HG02623 (cell line): ENCODE measurements around the gene TENT4B.
"Not testable (repeated sequence)": the region's sequence is repeated elsewhere in the genome, so short reads cannot be mapped to it uniquely, and the experiment has no call there.

ENCODE experiments used
- ATAC-seq: cut with Tn5 transposase; IDR thresholded peaks from one replicate; pipeline ENCODE4 v1.9.1; 2021; ENCODE audit warnings: moderate library complexity; ENCODE audit not compliant: unreplicated experiment

Gene TENT4B

DNA sequence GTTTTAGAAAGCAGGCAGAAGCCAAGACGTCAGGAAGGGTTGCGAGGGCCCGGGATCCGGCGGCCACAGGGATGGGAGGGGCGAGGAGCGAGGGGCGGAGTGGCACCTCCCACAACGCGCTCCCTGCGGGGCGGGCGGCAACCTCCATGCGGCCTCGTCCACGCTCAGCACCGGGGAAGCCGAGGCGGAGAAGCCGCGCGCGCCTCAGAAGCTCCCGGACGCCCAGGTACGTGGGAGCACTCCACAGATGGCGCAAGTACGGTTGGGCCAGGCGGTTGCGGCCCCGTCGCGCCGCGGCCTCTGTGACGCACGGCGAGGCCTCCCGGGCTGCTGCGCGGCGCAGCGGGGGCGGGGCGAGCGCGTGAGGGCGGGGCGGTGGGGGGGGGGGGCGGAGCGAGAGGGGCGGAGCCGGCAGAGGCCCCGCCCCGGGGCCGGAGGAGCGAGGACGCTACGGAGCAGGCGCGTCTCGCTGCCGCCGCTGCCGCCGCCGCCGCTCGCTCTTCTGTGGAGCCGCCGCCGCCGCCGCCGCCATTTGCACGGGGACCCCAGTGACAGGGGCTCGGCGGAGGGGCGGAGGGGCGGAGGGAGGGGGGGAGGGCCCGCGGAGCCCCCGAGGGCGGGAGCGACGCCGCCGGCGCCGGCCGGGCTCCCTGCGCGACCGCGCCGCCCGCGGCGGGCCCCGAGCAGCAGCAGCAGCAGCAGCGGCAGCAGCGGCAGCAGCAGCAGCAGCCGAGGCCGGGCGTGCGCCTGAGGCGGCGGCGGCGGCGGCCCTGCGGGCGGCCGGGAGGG, at the start of gene TENT4B:
Gene TENT4B (plus strand): TSS at position 500 of the 789 bp plus-strand sequence. CDS start 316 bp downstream, outside the sequence.
- ATAC-seq: peak; percentile 73

DNA sequence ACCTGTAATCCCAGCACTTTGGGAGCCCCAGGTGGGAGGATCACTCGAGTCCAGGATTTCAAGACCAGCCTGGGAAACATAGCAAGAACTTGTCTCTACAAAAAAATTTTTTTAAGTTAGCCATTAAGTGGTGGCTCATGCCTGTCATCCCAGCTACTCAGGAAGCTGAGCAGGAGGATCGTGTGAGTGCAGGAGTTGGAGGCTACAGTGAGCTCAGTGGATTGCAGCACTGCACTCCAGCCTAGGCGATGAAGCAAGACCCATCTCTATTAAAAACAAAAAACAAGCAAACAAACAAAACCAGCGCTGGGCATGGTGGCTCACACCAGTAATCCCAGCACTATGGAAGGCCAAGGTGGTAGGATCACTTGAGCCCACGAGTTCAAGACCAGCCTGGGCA, 49.3 kb upstream of the TENT4B start:
- no peak for ATAC-seq

DNA sequence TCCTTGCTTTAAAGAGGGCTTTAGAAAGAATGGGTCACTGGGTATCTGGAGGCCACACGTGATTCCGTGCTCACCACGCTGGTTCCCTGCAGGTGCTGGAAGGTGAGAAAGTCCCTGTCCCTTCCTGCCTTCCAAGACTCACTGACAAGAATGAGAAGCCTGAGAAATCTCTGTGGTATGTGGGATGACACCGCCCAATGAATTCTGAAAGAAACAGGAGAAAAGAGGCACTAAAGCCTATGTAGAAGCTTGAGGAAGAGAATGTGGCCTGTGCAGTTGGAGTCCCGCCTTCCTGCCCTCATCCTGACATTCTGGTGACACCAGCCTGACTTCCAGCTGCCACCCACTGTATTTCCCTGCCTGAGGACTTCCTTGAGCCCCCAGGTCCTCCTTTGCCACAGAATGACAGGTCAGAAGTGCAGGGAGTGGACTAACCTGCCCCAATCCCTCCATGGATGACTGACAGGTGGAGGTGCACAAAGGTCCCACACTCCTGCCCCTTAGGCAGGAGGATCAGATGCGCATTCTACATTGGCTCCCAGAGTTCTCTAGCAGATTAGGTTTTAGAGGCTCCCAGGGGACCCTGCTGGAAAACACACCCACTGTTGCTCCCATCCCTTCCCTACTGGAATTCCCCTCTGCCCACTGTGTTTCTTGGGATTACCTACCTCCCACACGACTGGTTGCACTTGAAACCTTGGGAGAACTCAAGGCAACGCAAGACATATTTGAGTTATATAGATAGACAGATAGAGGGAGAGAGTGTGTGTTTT, 38.6 kb upstream of the TENT4B start:
- ATAC-seq: no peak

DNA sequence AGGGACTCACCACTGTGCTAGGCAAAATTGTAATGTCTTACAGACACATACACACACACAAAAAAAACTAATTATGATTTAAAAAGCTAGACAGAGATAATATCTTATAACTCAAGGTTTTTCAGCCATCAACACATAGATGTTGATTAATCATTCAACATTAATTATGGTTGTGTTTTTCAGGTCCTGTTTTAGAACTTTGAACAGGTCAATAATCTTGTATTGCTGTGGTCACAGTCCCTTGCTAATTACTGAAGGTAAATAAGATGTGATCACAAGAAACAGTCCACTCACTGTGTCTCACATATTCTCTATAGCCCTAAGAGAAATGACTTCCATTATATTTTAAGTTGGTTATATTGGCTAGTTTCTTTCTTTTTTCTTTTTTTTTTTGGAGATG, 32.4 kb upstream of the TENT4B start:
- no peak for ATAC-seq

DNA sequence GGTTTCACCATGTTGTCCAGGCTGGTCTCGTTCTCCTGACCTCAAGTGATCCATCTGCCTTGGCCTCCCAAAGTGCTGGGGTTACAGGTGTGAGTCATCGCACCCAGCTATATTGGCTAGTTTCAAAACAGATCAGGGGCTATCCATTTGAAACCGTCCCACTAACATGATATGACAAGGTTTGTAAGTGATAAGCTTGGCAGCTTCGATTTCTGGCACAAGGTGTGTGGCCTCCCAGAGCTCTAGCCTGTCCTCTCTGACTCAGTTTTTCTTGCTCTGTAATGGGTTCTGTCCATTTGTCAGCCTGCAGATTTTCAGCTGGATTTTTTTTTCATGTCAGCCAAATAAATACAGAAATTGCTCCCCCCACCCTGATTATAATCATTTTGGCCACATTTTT, 31.8 kb upstream of the TENT4B start:
- no peak for ATAC-seq

DNA sequence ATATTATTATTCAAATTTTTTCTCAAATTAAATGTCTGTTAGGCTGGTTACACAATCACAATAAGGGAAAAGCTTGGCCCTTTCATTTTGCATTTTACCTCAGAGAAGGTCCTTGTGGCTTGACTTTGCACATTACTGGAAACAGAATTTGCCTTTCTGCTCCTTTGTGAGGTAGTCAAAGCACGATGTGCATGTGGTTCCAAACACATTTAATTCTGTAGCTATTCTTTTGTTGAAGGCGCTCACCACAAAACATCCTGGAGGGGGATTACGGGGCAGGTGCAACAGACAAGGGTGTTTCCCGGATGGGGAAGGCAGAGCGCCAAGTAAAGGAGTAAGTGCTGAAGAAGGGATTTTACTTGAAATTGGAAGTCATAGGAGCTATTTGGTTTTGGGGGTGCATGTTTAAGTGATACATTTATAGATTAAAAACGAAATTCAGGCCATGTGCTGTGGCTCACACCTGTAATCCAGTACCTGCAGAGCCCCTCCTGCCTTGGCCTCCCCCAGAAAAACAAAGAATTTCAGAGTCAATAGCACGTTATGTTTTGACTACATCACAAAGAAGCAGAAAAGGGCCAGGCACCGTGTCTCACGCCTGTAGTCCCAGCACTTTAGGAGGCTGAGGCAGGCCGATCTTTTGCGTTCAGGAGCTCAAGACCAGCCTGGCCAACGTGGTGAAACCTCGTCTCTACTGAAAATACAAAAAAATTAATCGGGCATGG, 31.2 kb upstream of the TENT4B start:
- peak; percentile 71 for ATAC-seq

DNA sequence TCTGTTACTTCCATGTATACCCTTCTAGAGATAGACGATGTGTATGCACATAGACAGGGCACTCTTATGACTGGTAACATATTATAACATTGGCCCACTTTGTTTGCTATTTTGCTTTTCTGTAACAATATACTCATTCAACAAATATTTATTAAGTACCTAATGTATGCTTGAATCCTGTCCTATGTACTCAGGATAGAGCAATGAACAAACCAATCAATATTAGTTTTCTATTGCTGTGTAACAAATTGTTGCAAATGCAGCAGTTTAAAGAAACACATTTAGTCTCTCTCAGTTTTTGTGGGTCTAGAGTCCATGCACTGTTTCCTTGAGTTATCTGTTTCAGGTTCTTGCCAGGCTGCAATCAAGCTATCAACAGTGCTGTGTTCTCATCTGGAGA, 29.7 kb upstream of the TENT4B start:
- no peak for ATAC-seq

DNA sequence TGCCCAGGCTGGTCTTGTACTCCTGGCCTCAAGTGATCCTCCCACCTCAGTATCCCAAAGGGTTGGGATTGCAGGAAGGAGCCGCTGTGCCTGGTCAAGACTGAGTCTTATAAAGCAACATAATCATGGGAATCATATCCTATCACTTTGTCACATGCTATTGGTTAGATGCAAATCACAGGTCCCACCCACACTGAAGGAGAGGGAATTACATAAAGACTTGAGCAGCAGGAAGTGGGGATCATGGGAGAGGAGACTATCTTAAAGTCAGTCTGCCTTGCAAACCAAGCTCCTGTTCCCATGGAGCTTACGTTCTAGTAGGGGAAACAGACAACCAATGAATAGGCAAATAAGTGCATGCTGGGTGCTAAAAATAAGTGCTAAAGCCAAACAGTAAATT, 28.3 kb upstream of the TENT4B start:
- no peak for ATAC-seq

DNA sequence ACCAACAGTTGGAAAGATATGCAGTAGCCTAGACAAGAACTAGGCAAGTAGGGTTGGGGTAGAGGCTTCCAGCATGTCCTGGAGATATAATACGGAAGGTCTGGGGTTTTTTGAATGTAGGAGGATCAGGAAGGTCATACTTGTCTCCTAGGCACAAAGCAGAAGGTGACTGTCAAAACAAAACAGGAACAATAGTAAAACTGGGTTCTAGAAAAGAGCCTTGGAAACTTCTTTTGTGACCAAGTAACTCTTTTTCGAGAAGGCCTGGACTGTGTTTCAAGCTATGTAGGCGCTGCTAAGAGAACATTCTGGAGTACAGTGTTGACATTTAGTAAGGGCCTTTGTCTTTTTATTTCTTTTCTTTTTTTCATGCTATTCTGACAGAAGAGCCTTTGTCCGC, 26.9 kb upstream of the TENT4B start:
- no peak for ATAC-seq

DNA sequence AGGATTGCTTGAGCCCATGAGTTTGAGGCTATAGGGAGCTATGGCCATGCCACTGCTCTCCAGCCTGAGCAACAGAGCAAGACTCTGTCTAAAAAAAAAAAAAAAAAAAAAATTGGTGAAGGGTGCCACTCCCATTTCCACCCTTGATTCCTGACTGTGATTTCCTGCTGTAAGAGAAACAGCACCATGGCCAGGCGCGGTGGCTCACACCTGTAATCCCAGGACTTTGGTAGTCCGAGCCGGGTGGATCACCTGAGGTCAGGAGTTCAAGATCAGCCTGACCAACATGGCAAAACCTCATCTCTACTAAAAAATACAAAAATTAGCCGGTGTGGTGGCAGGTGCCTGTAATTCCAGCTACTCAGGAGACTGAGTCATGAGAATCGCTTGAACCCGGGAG, 20.5 kb upstream of the TENT4B start:
- ATAC-seq: not testable (repeated sequence)

DNA sequence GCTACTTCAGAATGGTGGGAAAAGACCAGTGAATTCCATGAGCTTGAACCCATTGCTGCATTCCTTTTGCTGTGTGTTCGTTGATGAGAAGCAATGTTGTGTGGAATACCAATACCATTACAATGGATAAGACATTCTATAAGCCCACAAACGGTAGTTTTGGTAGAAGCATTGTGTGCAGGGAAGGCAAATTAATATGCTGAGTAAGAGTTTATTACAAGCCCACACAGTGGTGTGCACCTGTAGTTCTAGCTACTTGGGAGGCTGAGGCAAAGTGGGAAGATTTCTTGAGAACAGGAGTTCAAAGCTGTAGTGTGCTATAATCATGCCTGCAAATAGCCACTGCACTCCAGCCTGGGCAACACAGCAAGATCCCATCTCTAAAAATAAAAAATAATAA, 19.9 kb upstream of the TENT4B start:
- ATAC-seq: no peak

DNA sequence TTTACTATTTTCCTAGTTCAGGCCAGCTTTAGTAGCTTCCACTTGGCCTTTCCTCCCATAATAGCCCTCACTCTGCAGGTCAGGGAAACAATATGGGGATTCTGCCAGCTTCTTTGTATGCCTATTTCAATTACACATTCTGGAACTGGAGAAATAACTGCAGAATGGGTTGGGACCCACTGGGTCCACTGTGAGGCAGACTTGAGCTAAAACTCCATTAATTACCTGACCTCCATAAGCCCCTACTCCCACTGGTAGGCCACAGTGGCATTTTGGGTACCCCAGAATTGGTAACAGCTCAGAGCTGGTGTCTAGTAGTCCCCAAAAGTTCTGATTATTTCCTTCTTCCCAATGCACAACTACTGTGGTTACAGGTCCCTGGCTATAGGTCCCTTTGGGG, 16.7 kb upstream of the TENT4B start:
- no peak for ATAC-seq

DNA sequence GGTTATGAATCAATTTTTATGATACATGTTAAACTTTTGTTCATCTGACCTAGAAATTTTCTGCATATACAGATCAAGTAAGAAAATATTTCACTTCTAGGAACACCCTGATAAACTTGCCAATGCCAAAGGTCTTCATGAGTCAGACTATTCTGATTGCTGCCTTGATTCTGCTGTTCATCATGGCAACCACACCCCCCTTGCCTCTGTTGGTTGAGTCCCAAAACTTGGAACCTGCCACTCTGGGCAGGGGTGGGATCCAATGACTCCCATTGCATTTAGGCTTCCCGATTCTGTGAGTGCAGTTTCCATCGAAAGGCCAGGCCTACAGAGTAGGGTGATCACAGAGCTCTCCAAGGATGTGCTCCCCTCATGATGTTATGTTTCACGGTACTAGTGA, 15.8 kb upstream of the TENT4B start:
- ATAC-seq: no peak

DNA sequence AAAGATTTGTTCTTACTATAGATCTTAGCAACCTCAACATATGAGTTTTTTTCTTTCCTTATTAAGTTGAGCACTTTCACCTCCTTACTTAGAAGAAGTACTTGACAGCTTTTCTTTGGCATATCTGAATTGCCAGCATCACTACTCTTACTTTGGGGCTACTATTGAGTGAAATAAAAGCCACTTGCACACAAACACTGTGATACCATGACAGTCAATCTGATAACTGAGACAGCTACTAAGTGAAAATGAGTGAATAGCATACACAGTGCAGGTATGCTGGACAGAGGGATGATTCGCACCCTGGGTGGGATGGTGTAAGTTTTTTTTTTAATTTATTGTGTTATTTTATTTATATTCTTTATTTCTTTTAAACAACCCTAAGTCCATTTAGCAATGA, 13.5 kb upstream of the TENT4B start:
- ATAC-seq: no peak

DNA sequence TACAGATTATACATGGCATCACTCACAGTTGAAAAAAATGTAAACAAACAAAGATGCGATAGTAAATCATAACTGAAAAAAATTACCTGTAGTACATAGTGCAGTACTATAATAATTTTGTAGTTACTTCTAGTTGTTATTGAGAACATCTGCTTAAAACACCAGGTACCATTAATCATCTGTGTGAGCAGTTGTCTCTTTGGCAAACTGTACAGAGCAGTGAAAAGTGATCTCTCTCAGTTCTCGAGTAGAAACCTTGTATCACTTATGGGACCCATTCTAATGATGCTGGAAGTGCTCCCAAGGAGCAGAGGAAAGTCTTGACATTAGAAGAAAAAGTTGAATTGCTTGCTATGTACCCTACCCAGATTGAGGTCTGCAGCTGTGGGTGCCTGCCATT, 8.9 kb upstream of the TENT4B start:
- ATAC-seq: no peak

DNA sequence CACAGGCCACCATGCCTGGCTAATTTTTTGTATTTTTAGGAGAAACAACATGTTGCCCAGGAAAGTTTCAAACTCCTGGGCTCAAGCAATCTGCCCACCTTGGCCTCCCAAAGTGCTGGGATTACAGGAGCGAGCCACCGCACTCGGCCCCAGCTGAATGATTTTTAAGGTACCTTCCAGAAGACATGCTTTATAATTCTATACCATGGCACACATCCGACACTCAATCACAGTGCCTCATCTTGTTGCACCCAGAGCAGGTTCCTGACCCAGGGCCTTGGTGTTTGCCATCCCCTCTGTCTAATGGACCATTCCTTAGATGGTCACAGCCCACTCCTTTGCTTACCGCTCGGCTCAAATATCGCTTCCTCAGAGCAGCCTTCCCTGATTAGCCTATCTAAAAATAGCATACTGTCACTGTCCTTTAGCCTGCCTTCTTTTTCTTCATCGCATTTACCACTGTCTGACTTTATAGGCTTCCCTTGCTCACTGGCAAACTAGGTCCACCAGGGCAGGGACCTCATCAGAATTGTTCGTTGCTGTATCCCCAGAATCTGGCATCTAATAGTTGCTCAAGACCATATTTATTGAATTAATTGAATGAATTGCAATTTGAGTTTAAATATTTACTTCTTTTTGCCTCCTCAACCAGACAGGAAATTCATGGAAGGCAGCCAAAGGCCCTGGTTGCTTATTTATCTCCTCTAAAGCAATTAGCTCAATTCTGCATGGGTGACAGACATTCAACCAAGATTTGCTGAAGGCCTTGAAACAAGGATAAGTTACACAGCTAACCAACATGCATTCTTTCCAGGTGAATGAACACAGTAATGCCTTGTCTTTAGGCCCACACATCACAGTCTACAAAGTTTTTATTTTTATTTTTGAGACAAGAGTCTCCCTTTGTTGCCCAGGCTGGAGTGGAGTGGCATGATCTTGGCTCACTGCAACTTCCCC, 6.3 kb upstream of the TENT4B start:
- no peak for ATAC-seq

DNA sequence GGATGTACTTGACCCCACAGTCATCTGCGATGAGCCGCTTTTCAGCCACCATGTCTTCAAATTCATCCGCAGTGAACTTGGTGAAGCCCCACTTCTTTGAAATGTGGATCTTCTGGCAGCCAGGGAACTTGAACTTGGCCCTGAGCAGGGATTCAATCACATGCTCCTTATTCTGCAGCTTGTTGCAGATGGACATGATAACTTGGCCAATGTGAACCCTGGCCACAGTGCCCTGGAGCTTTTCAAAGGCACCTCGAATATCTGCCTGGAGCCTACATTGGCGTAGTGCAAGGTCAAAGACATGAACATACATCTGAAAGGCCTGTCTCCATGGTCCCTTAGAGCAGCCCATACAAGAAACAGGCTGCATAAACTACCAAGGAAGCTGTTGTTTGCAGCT, 1.8 kb upstream of the TENT4B start:
- no peak for ATAC-seq

DNA sequence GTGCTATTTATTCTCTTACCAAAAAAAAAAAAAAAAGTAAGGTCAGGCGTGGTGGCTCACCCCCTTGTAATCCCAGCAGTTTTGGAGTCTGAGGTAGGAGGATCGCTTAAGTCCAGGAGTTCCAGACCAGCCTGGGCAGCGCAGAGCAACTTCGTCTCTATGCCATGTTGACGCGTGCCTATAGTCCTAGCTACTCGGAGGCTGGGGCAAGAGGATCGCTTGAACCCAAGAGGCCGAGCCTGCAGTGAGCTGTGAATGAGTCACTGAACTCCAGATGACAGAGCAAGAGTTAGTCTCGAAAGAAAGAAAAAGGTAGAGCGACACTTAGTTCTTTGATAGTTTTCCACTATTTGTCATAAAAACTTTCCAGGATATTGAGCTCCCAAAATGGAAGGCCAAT, 1.4 kb upstream of the TENT4B start:
- no peak for ATAC-seq

DNA sequence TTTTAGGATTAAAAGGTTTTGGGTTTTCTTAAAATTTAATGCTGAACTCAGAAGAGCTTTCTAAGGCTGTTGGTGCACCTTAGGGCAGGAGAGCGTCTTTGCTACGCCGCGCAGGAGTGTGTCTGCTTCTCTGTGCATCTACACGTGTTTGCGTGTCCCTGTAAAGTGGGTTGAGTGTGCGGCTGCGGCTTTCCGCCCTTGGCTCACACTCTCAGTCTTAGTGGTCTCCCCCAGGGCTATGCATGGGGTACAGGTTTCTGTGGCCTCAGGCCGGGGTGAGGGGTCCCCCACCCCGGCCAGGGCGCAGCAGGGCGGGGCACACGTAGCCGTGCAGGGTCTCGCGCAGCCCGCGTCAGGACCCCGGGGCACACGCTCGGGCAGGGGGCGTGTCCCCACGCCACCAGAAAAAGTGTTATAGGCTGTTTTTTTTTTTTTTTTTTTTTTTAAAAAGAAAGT, 727 bp upstream of the TENT4B start:
- peak; percentile 45 for ATAC-seq

DNA sequence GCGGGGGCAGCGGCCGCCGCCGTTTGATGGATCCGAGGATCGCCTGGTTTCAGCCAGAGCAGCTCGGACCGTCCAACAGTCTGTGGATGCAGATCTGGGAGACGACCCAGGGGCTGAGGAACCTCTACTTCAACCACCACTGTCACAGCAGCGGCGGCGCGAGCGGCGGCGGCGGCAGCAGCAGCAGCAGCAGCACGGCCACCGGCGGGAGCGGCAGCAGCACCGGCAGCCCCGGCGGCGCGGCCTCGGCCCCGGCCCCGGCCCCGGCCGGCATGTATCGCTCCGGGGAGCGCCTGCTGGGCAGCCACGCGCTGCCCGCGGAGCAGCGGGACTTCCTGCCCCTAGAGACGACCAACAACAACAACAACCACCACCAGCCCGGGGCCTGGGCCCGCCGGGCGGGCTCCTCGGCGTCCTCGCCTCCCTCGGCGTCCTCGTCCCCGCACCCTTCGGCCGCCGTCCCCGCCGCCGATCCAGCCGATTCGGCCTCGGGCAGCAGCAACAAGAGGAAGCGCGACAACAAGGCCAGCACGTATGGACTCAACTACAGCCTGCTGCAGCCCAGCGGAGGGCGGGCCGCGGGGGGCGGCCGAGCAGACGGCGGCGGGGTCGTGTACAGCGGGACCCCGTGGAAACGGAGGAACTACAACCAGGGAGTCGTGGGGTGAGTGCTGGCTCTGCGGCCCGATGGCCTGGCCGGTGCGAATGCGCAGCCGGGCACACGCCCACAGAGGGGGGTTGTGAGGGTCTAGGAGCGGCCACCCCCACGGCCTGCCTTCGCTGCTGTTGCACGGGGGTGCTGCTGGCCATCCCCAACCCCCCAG, 702 bp downstream of the TENT4B start:
- peak; percentile 7 for ATAC-seq
